Natural killer cell (primary cell): Measurements from ENCODE around the gene IDH3B. TPM values are rescaled to one million over a fixed set of nuclear protein-coding genes. Genes with fewer than 3 reads are reported as not detected.

Experiments
- ATAC-seq, 3 donors: fragments of 150-1000 bp in 2 of 3; fragments of 200-7000 bp in 1 of 3; cut with Tn5 transposase; 1 replicate in 1 of 3; 2 replicates in 2 of 3; pipeline ENCODE4 v1.10.0; 2021; ENCODE audit warnings: mild to moderate bottlenecking in 2 of 3, moderate library complexity in 2 of 3
- DNase-seq, 2 donors: peaks; one replicate each; pipeline versions ENCODE4 v3.0.0 to v3.0.0-alpha.2; 2013 to 2021; ENCODE audit warnings: mixed read lengths in 1 of 2
- H3K27ac ChIP-seq: one replicate; pipeline ENCODE4 v1.5.1; 2013; ENCODE audit warnings: mild to moderate bottlenecking, low read length
- H3K27me3 ChIP-seq: one replicate; pipeline ENCODE4 v1.6.1; 2013; ENCODE audit warnings: low read length; ENCODE audit not compliant: control insufficient read depth, insufficient read depth
- H3K36me3 ChIP-seq: one replicate; pipeline ENCODE4 v1.6.1; 2013; ENCODE audit warnings: low read length; ENCODE audit not compliant: control insufficient read depth, insufficient read depth
- H3K4me1 ChIP-seq: one replicate; pipeline ENCODE4 v1.6.1; 2013; ENCODE audit warnings: low read length; ENCODE audit not compliant: control insufficient read depth, insufficient read depth
- H3K4me3 ChIP-seq: one replicate; pipeline ENCODE4 v1.5.1; 2013; ENCODE audit warnings: low read length
- H3K9me3 ChIP-seq: one replicate; pipeline ENCODE4 v1.6.1; 2013; ENCODE audit warnings: low read length; ENCODE audit not compliant: control insufficient read depth, insufficient read depth
- H3K27ac Mint-ChIP-seq, 2 donors: one replicate each; pipeline ENCODE4 v1.8.0; 2022; ENCODE audit warnings: mild to moderate bottlenecking in 2 of 2, mixed read lengths in 2 of 2, moderate library complexity in 1 of 2
- H3K27me3 Mint-ChIP-seq, 2 donors: one replicate each; pipeline ENCODE4 v1.8.0; 2022; ENCODE audit warnings: low read depth in 2 of 2, mixed read lengths in 2 of 2
- H3K36me3 Mint-ChIP-seq: one replicate; pipeline ENCODE4 v1.8.0; 2022; ENCODE audit warnings: mixed read lengths
- H3K4me1 Mint-ChIP-seq, 2 donors: one replicate each; pipeline ENCODE4 v1.8.0; 2022; ENCODE audit warnings: mixed read lengths in 2 of 2
- H3K4me3 Mint-ChIP-seq: one replicate; pipeline ENCODE4 v1.8.0; 2022; ENCODE audit warnings: mild to moderate bottlenecking, moderate library complexity, mixed read lengths
- H3K9me3 Mint-ChIP-seq, 2 donors: one replicate each; pipeline ENCODE4 v1.8.0; 2022; ENCODE audit warnings: mixed read lengths in 2 of 2
- CTCF ChIP-seq: fragments of 200-600 bp; IDR thresholded peaks from one replicate; pipeline ENCODE4 v1.8.0; 2022; ENCODE audit warnings: antibody characterized with exemption
- WGBS: methylation state at CpG from one replicate; pipeline ENCODE4 v1.1.7; 2013; ENCODE audit warnings: missing lambda C conversion rate; ENCODE audit not compliant: insufficient coverage; 5-methylcytosine and 5-hydroxymethylcytosine counted together
- intact Hi-C: fragments of 100-400 bp; cut with micrococcal nuclease; formaldehyde crosslinking; loops from one replicate; pipeline ENCODE4 v1.14.2; 2022
- total RNA-seq, 4 donors: library from RNA; stranded (reverse); fragments of 120-200 nt in 1 of 4; gene quantifications; one replicate each; pipeline versions ENCODE4 v1.2.3 to v1.2.4, GENCODE V29; 2013 to 2022

The IDH3B gene
- total RNA-seq, 3 donors from 2014 or later (not counting 1 experiment from before 2014, with no cell fraction given), result 149 to 161 (median 153) TPM

- ATAC-seq (no peak), DNase-seq (no peak)
- H3K4me3 Mint-ChIP-seq, result no peak overlapping the region
- no peaks in the 10 kb centered on the region for H3K4me1 Mint-ChIP-seq
- H3K27me3 Mint-ChIP-seq, result no peaks in the 10 kb centered on the region
- no peak overlapping the region for H3K27ac ChIP-seq
- intact Hi-C loops, result no loop called here
- WGBS, result 44% methylated on average over 6 of the region's 6 CpGs
- H3K36me3 ChIP-seq, result no peaks in the 10 kb centered on the region
- H3K4me3 ChIP-seq, result no peak overlapping the region
- H3K4me1 ChIP-seq, result no peaks in the 10 kb centered on the region
- TF ChIP-seq CTCF, result no peak
- no peaks in the 10 kb centered on the region for H3K27me3 ChIP-seq
- no peak overlapping the region for H3K27ac Mint-ChIP-seq
- no peaks in the 10 kb centered on the region for H3K9me3 Mint-ChIP-seq
- H3K9me3 ChIP-seq, result no peaks in the 10 kb centered on the region
- H3K36me3 Mint-ChIP-seq, result no peaks in the 10 kb centered on the region
Measured at GRCh38 chr20:2706688-2707352, 42.8 kb upstream of the IDH3B start.

GRCh38 chr20:2705931-2706645, 42.1 kb upstream of the IDH3B start:
- DNase-seq, result no peak
- no peaks in the 10 kb centered on the region for H3K4me1 ChIP-seq
- Mint-ChIP-seq H3K9me3 (no peaks in the 10 kb centered on the region), H3K36me3 (no peaks in the 10 kb centered on the region), H3K27ac (no peak overlapping the region), H3K27me3 (no peaks in the 10 kb centered on the region), H3K4me1 (no peaks in the 10 kb centered on the region), H3K4me3 (no peak overlapping the region)
- intact Hi-C loops, result no loop called here
- no peak for ATAC-seq
- H3K27ac ChIP-seq, result no peak overlapping the region
- no peaks in the 10 kb centered on the region for H3K27me3 ChIP-seq
- H3K36me3 ChIP-seq, result no peaks in the 10 kb centered on the region
- no peaks in the 10 kb centered on the region for H3K9me3 ChIP-seq
- 92% methylated on average over 14 of the region's 14 CpGs for WGBS
- H3K4me3 ChIP-seq, result no peak overlapping the region
- TF ChIP-seq CTCF, result no peak

GRCh38 chr20:2703716-2704475, 39.9 kb upstream of the IDH3B start:
- H3K4me3 Mint-ChIP-seq, result no peak overlapping the region
- Histone ChIP-seq H3K27ac (no peak overlapping the region), H3K9me3 (no peaks in the 10 kb centered on the region), H3K36me3 (no peaks in the 10 kb centered on the region), H3K4me1 (no peaks in the 10 kb centered on the region), H3K27me3 (peaks cover 2% of the 10 kb centered on the region), H3K4me3 (no peak overlapping the region)
- H3K27ac Mint-ChIP-seq, result no peak overlapping the region
- TF ChIP-seq CTCF, result no peak
- no peak for DNase-seq
- H3K4me1 Mint-ChIP-seq, result no peaks in the 10 kb centered on the region
- no peak for ATAC-seq
- H3K27me3 Mint-ChIP-seq, result peaks cover 0 to 4% of the 10 kb centered on the region in 2 donors
- no peaks in the 10 kb centered on the region for H3K9me3 Mint-ChIP-seq
- intact Hi-C loops, result no loop called here
- 90% methylated on average over 7 of the region's 8 CpGs for WGBS
- no peaks in the 10 kb centered on the region for H3K36me3 Mint-ChIP-seq
